GM20431 (cell line): ENCODE data around the gene NPPB.
"Not testable (repeated sequence)": the region's sequence is repeated elsewhere in the genome, so short reads cannot be mapped to it uniquely, and the experiment has no call there.

Experiments used
- in situ Hi-C: fragments of 300-500 bp; cut with MseI, MboI; formaldehyde crosslinking; loops from one replicate; pipeline ENCODE4 v1.15.0; 2020; ENCODE audit warnings: low sequenced_read_pairs; ENCODE audit not compliant: unreplicated experiment

The NPPB gene

GRCh38 chr1:11858613-11858967 lies at the start of gene NPPB:
Gene NPPB (minus strand): TSS chr1:11858945. CDS start chr1:11858833, 112 bp downstream.
- in situ Hi-C loops = no loop called here

- in situ Hi-C loops = no loop called here
These were observed 49.4 kb upstream of the NPPB start for GRCh38 chr1:11908095-11908675.

- in situ Hi-C loops = no loop called here
These were observed 48.7 kb upstream of the NPPB start for GRCh38 chr1:11907275-11908094.

DNA sequence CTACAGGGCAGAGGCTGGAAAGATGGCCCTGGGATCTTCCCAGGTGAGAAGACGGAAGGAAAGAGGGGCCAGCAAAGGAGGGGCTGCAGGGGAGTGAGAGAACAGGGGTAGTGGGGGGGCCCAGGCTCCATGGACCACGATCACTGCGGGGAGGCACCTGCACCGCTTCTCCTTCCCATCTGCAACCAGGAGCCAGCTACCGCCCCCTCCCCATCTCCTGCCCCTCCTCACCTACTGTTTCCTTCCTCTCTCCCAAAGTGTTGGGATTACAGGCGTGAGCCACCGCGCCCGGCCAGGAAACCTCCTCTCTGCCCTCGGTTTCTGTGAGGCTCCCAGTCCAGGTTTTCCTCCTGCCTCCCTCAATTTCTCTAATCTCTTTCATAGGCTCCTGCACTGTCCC lies 48.1 kb upstream of the NPPB start:
- in situ Hi-C loops = no loop called here

DNA sequence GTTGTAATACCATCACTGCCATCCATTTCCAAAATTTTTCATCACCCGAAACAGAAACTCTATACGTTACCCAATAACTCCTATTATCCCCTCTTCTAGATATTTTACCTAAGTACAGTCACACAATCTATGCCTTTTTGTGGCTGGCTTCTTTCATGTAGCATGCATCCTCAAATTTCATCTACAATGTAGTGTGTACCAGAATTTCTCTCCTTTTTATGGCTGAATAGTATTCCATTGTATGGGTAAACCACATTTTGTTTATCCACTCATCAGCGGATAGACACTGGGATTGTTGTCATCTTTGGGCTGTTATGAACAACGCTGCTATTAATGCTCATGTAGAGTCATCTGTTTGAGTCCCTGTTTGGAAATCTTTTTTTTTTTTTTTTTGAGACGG lies 46.2 kb upstream of the NPPB start:
- in situ Hi-C loops = no loop called here

DNA sequence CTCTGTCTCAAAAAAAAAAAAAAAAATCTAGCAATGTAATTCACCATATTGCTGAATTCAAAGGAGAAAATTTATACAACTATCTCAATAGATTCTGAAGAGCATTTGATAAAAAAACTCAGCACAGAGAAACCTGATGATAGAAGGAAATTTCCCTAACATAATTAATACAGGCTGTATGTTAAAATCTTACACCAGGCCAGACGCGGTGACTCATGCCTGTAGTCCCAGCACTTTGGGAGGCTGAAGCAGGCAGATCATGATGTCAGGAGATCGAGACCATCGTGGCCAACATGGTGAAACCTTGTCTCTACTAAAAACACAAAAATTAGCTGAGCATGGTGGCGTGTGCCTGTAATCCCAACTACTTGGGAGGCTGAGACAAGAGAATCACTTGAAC lies 45.4 kb upstream of the NPPB start:
- in situ Hi-C loops = not testable (repeated sequence)

DNA sequence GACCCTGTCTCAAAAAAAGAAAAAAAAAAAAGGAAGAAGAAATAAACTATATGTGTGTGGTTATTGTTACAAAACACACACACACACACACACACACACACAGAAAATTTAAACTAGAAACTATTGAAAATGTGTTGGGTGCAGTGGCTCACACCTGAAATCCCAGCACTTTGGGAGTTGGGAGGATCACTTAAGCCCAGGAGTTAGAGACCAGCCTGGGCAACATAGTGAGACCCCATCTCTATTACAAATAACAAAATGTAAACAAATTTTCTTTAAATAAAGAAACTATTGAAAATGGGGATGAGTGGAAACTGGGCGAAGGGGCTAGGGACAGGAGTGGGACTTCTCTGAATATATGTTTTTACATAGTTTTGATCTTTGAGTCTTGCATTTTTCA lies 44.5 kb upstream of the NPPB start:
- in situ Hi-C loops = no loop called here

DNA sequence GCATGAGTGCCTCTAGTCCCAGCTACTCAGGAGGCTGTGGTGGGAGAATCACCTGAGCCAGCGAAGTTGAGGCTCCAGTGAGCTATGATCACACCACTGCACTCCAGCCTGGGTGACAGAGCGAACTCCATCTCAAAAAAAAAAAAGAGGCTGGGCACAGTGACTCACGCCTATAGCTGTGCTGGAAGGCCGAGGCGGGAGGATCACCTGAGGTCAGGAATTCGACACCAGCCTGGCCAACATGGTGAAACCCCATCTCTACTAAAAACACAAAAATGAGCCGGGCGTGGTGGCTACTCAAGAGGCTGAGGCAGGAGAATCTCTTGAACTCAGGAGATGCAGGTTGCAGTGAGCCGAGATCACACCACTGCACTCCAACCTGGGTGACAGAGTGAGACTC lies 42.7 kb upstream of the NPPB start:
- in situ Hi-C loops = not testable (repeated sequence)

- in situ Hi-C loops = loop anchor here (10.0 kb wide), 1 partner anchor 54 kb away; the partner anchor contains the start of gene NPPA
These were observed 40.2 kb upstream of the NPPB start for GRCh38 chr1:11898831-11899467.

DNA sequence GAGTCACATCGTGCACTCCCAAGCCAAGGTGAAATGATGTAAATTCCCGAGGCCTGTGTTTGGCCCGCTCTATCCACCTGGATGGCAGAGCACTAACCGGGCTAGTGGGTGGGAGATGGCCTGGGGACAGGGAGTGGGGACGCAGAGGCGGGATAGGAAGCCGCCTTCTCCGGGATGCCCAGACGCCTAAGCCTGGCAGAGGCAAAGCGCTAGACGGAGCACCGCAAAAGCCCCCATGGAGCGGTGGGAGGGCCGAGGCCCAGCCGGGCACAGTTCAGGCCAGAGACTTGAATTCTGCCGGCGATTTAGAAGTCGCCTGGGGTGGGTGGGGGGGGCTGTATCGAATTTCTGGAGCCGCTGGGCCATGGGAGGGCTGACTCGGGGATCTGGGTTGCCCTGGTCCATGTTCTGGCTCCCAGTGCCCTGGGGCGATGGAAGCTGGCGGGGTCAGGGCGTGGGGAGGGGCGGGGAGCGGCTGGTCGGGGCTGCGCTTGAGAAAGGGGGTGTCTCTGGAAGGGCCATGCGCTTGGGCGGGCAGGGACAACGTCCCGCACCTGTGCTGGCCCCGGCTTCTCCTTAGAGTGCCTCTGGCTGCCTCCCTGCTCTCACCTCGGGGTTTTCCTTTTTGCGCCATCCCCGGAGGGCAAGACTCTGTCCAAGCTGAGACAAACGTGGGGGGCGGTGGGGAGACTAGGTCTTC lies 39.5 kb upstream of the NPPB start:
- in situ Hi-C loops = loop anchor here (10.0 kb wide), 1 partner anchor 53 kb away; the partner anchor contains the start of gene NPPA

DNA sequence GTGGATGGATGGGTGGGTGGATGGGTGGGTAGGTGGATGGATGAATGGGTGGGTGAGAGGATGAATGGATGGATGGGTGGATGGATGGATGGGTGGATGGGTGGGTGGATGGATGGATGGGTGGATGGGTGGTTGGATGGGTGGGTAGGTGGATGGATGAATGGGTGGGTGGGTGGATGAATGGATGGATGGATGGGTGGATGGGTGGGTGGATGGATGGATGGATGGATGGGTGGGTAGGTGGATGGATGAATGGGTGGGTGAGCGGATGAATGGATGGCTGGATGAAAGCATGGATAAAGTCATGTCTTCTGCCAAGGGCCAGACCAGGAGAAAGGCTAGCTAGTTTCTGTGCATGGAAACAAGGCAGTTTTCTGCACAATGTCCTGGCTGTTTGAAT lies 35.8 kb upstream of the NPPB start:
- in situ Hi-C loops = loop anchor here (10.0 kb wide), 1 partner anchor 50 kb away; the partner anchor contains the start of gene NPPA

DNA sequence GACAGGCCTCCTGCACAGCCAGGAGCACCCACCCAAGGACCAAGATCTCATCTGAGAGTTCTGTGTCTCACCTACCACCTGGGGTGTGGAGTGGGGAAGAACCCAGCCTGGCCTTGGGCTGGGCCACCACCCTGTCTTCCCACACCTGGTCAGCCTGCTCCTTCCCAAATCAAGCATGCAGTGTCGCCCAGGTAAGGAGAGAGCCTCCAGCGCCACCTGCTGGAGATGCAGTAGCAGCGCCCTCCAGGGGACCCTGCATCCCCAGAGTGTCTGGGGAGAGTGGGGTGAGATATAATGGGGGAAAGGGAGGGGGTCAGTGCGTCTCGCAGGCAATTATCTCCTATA lies 35.1 kb upstream of the NPPB start:
- in situ Hi-C loops = loop anchor here (10.0 kb wide), 1 partner anchor 49 kb away; the partner anchor contains the start of gene NPPA

DNA sequence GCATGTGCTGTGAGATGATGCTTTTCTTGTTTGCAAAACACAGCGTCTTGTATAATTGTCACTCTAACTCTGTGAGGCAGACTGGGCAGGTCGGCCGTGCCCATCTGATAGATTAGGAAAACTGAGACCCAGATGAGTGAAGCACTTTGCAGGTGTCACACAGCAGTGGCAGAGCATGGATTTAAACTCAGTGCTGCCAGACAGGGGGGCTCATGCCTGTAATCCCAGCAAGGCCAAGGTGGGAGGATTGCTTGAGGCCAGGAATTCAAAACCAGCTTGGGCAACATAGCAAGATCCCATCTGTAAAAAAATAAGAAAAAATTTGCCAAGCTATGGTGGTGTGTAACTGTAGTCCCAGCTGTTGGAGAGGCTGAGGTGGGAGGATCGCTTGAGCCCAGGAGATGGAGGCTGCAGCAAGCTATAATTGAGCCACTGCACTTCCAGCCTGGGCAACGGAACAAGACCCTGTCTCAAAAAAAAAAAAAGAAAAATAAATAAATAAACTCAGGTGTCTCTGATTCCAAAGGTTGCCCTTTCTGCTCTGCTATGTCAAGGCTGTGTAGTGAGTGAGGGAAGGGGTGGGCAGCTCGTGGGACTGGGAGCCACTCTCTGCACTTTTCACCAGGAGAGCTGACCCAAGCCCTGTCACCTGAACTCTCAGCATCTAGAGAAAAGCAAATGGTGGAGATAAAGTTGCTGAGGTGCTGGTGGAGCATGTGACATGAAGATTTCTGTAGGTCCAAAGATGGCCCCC lies 32.9 kb upstream of the NPPB start:
- in situ Hi-C loops = loop anchor here (10.0 kb wide), 1 partner anchor 47 kb away; the partner anchor contains the start of gene NPPA

DNA sequence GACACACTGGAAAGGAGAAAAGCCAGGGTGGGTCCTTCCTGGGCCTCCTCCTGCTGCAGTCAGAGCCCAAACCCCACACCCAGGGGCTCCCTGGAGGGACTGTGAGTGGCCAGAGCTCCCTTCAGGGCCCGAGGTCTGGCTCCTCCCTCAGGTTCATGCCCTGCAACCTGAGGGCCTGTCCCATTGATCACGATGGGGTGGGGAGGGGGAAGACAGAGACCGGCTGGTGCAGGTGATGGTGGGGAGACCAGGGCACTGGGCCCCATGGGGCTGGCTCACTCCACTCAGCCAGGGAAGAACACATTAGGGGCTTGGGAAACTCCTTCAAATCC lies 30.1 kb upstream of the NPPB start:
- in situ Hi-C loops = no loop called here

DNA sequence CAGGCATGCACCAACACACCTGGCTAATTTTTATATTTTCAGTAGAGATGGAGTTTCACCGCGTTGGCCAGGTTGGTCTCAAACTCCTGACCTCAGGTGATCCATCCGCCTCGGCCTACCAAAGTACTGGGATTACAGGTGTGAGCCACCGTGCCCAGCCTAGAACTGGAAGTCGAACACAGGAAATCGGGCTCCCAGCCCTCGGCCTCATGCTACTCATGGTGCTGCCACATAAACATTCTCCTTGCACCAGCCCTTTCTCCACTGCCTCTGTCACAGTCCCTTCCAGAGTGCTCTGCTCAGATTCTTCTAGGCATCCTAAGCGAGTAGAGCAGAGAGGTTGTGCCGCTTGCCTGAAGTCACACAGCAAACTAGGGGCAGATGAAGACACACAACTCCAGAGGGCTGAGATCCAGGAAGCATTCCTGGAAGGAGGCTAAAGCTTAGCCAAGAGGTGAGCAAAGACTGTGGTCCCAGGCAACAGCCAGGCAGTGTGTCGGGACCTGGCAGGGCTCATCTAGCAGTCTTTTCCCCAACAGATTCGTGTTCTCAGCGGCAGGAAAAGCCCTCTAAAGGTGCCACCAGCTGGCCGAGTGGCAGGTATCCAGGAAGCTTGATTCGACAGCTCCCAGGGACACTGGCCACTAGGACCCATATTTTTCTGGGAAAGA lies 29.6 kb upstream of the NPPB start:
- in situ Hi-C loops = no loop called here

GRCh38 chr1:11887666-11888007 lies 28.9 kb upstream of the NPPB start:
- in situ Hi-C loops = no loop called here

DNA sequence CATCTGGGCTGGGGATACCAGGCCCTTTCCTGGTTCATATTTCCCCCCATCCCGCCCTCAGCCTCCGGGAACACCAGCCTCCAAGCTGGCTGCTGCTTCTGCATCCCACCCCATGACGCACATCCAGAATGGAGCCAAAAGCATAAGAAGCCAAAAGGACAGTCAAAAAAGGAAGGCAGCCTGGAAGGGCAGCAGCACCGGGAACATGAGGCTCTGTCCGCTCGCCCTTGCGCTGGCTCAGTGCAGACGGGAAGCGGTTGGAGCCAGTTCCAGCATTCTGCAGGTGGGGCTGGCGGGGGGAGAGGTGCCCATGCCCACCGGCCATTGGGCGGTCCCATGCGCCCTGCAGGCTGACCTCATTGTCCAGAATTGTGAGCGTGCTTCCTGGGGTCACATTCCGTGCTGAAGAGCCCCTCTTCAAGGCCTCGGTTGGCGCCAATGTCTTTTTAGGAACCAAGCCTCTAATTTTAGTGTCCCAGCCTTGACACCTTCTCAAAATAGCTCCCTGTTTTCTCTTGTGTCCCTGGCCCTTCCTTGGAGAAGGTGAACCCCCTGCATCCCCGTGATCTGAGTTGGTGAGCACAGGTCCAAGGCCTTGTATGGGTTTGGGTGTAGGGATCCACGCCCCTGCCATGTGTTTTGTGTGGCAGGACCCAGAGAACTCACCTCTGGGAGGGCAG lies 28.4 kb upstream of the NPPB start:
- in situ Hi-C loops = no loop called here

DNA sequence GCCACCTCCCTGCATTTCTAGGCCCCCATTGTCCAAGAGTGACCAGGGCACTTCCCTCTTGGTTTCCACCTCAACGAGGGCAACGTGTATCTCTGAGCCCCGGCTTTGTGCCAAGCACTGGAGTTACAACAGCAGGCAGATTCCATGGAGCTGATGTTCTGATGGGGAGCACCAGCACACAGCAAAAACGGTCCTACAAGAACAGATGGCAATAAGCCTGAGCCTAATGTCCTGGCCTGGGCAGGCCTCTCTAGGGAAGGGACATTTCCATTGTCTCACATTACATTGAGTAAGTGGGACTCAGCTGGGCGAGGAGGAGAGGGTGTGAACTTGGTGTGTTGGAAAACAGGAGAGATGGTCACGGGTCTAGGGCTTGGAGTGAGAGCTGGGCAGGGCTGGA lies 27.2 kb upstream of the NPPB start:
- in situ Hi-C loops = no loop called here
